GM21515 (cell line): ENCODE results near the gene NR1H4.
"Not testable (repeated sequence)": the region's sequence is repeated elsewhere in the genome, so short reads cannot be mapped to it uniquely, and the experiment has no call there.

Experiments
- ATAC-seq: cut with Tn5 transposase; IDR thresholded peaks from one replicate; pipeline ENCODE4 v1.9.1; 2021; ENCODE audit not compliant: unreplicated experiment

The NR1H4 gene

GRCh38 chr12:100504804-100505203 is 31.1 kb downstream of the NR1H4 start:
- ATAC-seq = no peak

GRCh38 chr12:100508751-100509150 is 35.1 kb downstream of the NR1H4 start:
- ATAC-seq = no peak

GRCh38 chr12:100512692-100513091 is 39.0 kb downstream of the NR1H4 start:
- no peak for ATAC-seq

- no peak for ATAC-seq
Measured at GRCh38 chr12:100515968-100516367, 42.3 kb downstream of the NR1H4 start.

GRCh38 chr12:100518376-100518775 is 44.7 kb downstream of the NR1H4 start:
- no peak for ATAC-seq

GRCh38 chr12:100520048-100520769 is 46.5 kb downstream of the NR1H4 start:
- no peak for ATAC-seq

GRCh38 chr12:100521958-100522357 is 48.3 kb downstream of the NR1H4 start:
- ATAC-seq = no peak

- no peak for ATAC-seq
Measured at GRCh38 chr12:100528034-100528433, 54.4 kb downstream of the NR1H4 start.

GRCh38 chr12:100528471-100529127 is 54.9 kb downstream of the NR1H4 start:
- ATAC-seq = no peak

GRCh38 chr12:100529756-100530350 is 56.2 kb downstream of the NR1H4 start:
- no peak for ATAC-seq

- ATAC-seq = no peak
Measured at GRCh38 chr12:100533376-100533775, 59.7 kb downstream of the NR1H4 start.

- ATAC-seq = no peak
Measured at GRCh38 chr12:100534625-100535227, 61.1 kb downstream of the NR1H4 start.

GRCh38 chr12:100539202-100539601 is 65.5 kb downstream of the NR1H4 start:
- ATAC-seq = no peak

- ATAC-seq = no peak
Measured at GRCh38 chr12:100544165-100544564, 70.5 kb downstream of the NR1H4 start.

GRCh38 chr12:100545092-100545491 is 71.4 kb downstream of the NR1H4 start:
- ATAC-seq = no peak

GRCh38 chr12:100553936-100554335 is 80.3 kb downstream of the NR1H4 start:
- ATAC-seq = no peak

- ATAC-seq = no peak
Measured at GRCh38 chr12:100554608-100555077, 81.0 kb downstream of the NR1H4 start.

GRCh38 chr12:100555722-100556121 is 82.1 kb downstream of the NR1H4 start:
- no peak for ATAC-seq

GRCh38 chr12:100557357-100557756 is 83.7 kb downstream of the NR1H4 start:
- no peak for ATAC-seq

- ATAC-seq = not testable (repeated sequence)
Measured at GRCh38 chr12:100559261-100559660, 85.6 kb downstream of the NR1H4 start.

GRCh38 chr12:100564090-100564489 is 90.4 kb downstream of the NR1H4 start:
- no peak for ATAC-seq
